CD14-positive monocyte (primary cell): ENCODE results near the gene RELN. TPM values are rescaled to one million over a fixed set of nuclear protein-coding genes. Genes with fewer than 3 reads are reported as not detected.

Source experiments
- DNase-seq, 3 donors: peaks; one replicate each; pipeline ENCODE4 v3.0.0-alpha.2; 2011 to 2022
- H2AFZ ChIP-seq: 2 replicates; pipeline ENCODE4 v1.6.0; 2012; ENCODE audit warnings: mild to moderate bottlenecking, low read depth, low read length, inconsistent platforms; ENCODE audit not compliant: insufficient read depth, poor library complexity, severe bottlenecking
- H3K27ac ChIP-seq, 2 donors: 1 replicate in 1 of 2; 2 replicates in 1 of 2; pipeline ENCODE4 v1.5.1; 2012 to 2013; ENCODE audit warnings: low read length in 2 of 2, control low read depth in 1 of 2, inconsistent platforms in 1 of 2, low read depth in 1 of 2, mild to moderate bottlenecking in 1 of 2
- H3K27me3 ChIP-seq, 2 donors: one replicate each; pipeline versions ENCODE4 v1.6.0 to v1.6.1; 2011 to 2013; ENCODE audit warnings: low read length in 2 of 2; ENCODE audit not compliant: control insufficient read depth in 2 of 2, insufficient read depth in 2 of 2
- H3K36me3 ChIP-seq, 2 donors: replicated peaks in 1 of 2; 1 replicate in 1 of 2; 2 replicates in 1 of 2; pipeline versions ENCODE4 v1.5.1 to v1.6.1; 2012 to 2013; ENCODE audit warnings: low read length in 2 of 2, control low read depth in 1 of 2, inconsistent platforms in 1 of 2, mild to moderate bottlenecking in 1 of 2; ENCODE audit not compliant: insufficient read depth in 2 of 2, control insufficient read depth in 1 of 2
- H3K4me1 ChIP-seq, 2 donors: 1 replicate in 1 of 2; 2 replicates in 1 of 2; pipeline versions ENCODE4 v1.5.1 to v1.6.1; 2012 to 2013; ENCODE audit warnings: low read length in 2 of 2, control low read depth in 1 of 2, inconsistent platforms in 1 of 2, mild to moderate bottlenecking in 1 of 2, moderate library complexity in 1 of 2; ENCODE audit not compliant: insufficient read depth in 2 of 2, control insufficient read depth in 1 of 2
- H3K4me2 ChIP-seq: replicated peaks from 2 replicates; pipeline ENCODE3; 2012; ENCODE audit warnings: low read length, moderate library complexity, mild to moderate bottlenecking; ENCODE audit not compliant: poor library complexity, severe bottlenecking; ENCODE audit errors: extremely low read depth
- H3K4me3 ChIP-seq, 3 experiments: fragments of 200-600 bp in 1 of 3; sonication (generic) in 1 of 3; replicated peaks in 1 of 3; 1 replicate in 2 of 3; 2 replicates in 1 of 3; pipeline ENCODE4 v1.5.1; 2011 to 2013; ENCODE audit warnings: low read length in 3 of 3, mild to moderate bottlenecking in 3 of 3, control low read depth in 2 of 3, low read depth in 2 of 3, inconsistent platforms in 1 of 3, moderate library complexity in 1 of 3
- H3K79me2 ChIP-seq: 2 replicates; pipeline ENCODE4 v1.6.0; 2012; ENCODE audit warnings: mild to moderate bottlenecking, control low read depth, inconsistent platforms, low read length, moderate library complexity; ENCODE audit not compliant: insufficient read depth
- H3K9ac ChIP-seq: 2 replicates; pipeline ENCODE4 v1.6.0; 2017; ENCODE audit warnings: low read length, mild to moderate bottlenecking; ENCODE audit not compliant: insufficient read depth, poor library complexity, severe bottlenecking
- H3K9me3 ChIP-seq, 2 donors: replicated peaks in 1 of 2; 1 replicate in 1 of 2; 2 replicates in 1 of 2; pipeline versions ENCODE4 v1.5.1 to v1.6.1; 2012 to 2013; ENCODE audit warnings: low read length in 2 of 2, control low read depth in 1 of 2; ENCODE audit not compliant: control insufficient read depth in 1 of 2, insufficient read depth in 1 of 2
- H4K20me1 ChIP-seq: 2 replicates; pipeline ENCODE4 v1.6.0; 2012; ENCODE audit warnings: mild to moderate bottlenecking, low read length, control low read depth, moderate library complexity; ENCODE audit not compliant: insufficient read depth
- H3K27ac Mint-ChIP-seq, 7 donors: one replicate each; pipeline ENCODE4 v1.8.0; 2020; ENCODE audit warnings: mild to moderate bottlenecking in 7 of 7, mixed read lengths in 7 of 7, moderate library complexity in 6 of 7, inconsistent platforms in 2 of 7
- H3K27me3 Mint-ChIP-seq, 3 donors: one replicate each; pipeline ENCODE4 v1.8.0; 2021 to 2022; ENCODE audit warnings: low read depth in 3 of 3, mild to moderate bottlenecking in 3 of 3, mixed read lengths in 3 of 3, moderate library complexity in 3 of 3, inconsistent platforms in 1 of 3
- H3K36me3 Mint-ChIP-seq, 2 donors: one replicate each; pipeline ENCODE4 v1.8.0; 2020; ENCODE audit warnings: mixed read lengths in 2 of 2, inconsistent platforms in 1 of 2, mild to moderate bottlenecking in 1 of 2
- H3K4me1 Mint-ChIP-seq: one replicate; pipeline ENCODE4 v1.8.0; 2020; ENCODE audit warnings: mild to moderate bottlenecking, mixed read lengths
- H3K4me3 Mint-ChIP-seq, 2 donors: one replicate each; pipeline ENCODE4 v1.8.0; 2020; ENCODE audit warnings: mild to moderate bottlenecking in 2 of 2, mixed read lengths in 2 of 2, moderate library complexity in 1 of 2
- H3K9me3 Mint-ChIP-seq, 7 donors: one replicate each; pipeline ENCODE4 v1.8.0; 2020 to 2022; ENCODE audit warnings: mixed read lengths in 7 of 7, mild to moderate bottlenecking in 6 of 7, moderate library complexity in 6 of 7, inconsistent platforms in 2 of 7
- WGBS: methylation state at CpG from one replicate; pipeline ENCODE4 v1.1.5; 2013; ENCODE audit warnings: missing lambda C conversion rate; ENCODE audit not compliant: insufficient coverage; 5-methylcytosine and 5-hydroxymethylcytosine counted together
- intact Hi-C, 2 donors: fragments of 100-400 bp; cut with micrococcal nuclease; formaldehyde crosslinking; loops; one replicate each; pipeline versions ENCODE4 v1.15.0 to v1.15.1; 2023
- polyA plus RNA-seq, 3 donors: library from polyadenylated mRNA; depleted of rRNA in 1 of 3; unstranded in 2 of 3; stranded (reverse) in 1 of 3; fragments of 300-500 nt in 2 of 3; fragments of >200 nt in 1 of 3; fragmentation: Illumina TruSeq in 2 of 3; gene quantifications; 1 replicate in 2 of 3; 2 replicates in 1 of 3; pipeline ENCODE4 v1.2.3, GENCODE V29; 2012 to 2021
- TF ChIP-seq, protein P1 (sequence below): fragments of 200-600 bp; IDR thresholded peaks from one replicate; pipeline ENCODE4 v1.8.0; 2022; ENCODE audit warnings: antibody characterized with exemption, mild to moderate bottlenecking

The RELN gene
- polyA plus RNA-seq, 3 donors, result not detected

DNA sequence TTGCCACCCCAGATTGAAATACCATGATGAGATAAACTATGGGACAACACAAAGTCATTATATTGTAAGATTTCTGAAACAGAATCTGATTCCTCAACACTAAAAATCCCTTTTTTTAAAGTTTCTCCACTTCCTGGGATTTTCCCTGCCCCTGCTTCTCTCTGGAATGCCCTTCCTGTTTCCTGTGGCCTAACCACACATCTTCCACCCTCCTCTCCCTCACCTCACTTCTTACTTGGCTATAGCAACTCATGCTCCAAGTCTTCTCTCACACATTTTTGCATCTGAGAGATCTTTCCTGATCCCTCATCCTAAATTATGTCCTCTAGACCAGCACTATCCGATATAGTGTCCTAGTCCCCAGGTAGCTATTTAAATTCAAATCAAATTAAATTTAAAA is 4.1 kb upstream of the RELN start:
- H3K36me3 Mint-ChIP-seq, result peaks cover 0 to 3% of the 10 kb centered on the region in 2 donors
- Histone ChIP-seq H3K27me3 (peaks cover 27 to 33% of the 10 kb centered on the region in 2 donors), H3K9me3 (no peaks in the 10 kb centered on the region), H3K9ac (no peak overlapping the region), H3K36me3 (no peaks in the 10 kb centered on the region), H3K79me2 (no peaks in the 10 kb centered on the region), H3K4me1 (no peaks in the 10 kb centered on the region), H3K4me3 (no peak overlapping the region), H3K27ac (no peak overlapping the region), H2AFZ (no peak overlapping the region), H4K20me1 (no peaks in the 10 kb centered on the region), H3K4me2 (no peak overlapping the region)
- H3K9me3 Mint-ChIP-seq, result peaks cover 0 to 4% (median 3%) of the 10 kb centered on the region in 7 donors
- WGBS, result no CpG with 5 or more reads among the region's 1 CpG
- TF ChIP-seq, protein P1, sequence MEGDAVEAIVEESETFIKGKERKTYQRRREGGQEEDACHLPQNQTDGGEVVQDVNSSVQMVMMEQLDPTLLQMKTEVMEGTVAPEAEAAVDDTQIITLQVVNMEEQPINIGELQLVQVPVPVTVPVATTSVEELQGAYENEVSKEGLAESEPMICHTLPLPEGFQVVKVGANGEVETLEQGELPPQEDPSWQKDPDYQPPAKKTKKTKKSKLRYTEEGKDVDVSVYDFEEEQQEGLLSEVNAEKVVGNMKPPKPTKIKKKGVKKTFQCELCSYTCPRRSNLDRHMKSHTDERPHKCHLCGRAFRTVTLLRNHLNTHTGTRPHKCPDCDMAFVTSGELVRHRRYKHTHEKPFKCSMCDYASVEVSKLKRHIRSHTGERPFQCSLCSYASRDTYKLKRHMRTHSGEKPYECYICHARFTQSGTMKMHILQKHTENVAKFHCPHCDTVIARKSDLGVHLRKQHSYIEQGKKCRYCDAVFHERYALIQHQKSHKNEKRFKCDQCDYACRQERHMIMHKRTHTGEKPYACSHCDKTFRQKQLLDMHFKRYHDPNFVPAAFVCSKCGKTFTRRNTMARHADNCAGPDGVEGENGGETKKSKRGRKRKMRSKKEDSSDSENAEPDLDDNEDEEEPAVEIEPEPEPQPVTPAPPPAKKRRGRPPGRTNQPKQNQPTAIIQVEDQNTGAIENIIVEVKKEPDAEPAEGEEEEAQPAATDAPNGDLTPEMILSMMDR, result no peak
- no peak overlapping the region for H3K27ac Mint-ChIP-seq
- DNase-seq, result no peak
- H3K4me1 Mint-ChIP-seq, result peaks cover 4% of the 10 kb centered on the region
- H3K27me3 Mint-ChIP-seq, result peaks cover 21 to 30% (median 23%) of the 10 kb centered on the region in 3 donors
- intact Hi-C loops, result no loop called here
- H3K4me3 Mint-ChIP-seq, result peak overlapping the region in 1 of 2 donors; percentile 61

DNA sequence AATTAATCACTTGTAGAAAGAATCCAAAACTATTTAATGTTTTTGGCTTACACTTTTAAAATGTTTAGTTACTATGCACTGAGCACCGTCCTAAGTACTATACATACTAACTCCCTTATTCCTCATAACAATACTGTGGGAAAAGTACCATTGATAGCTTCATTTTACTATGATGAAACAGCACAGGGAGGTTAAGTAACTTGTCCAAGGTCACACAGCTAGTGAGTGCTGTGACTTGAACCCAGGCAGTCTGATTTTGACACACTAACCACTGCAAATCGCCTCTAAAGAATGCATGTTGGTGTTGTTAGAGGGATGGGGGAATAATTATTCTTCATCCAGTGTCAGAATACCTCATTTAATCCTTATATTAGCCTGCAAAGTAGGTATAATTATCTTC is 1.9 kb upstream of the RELN start:
- H3K4me1 ChIP-seq, result no peaks in the 10 kb centered on the region
- intact Hi-C loops, result no loop called here
- no peaks in the 10 kb centered on the region for H4K20me1 ChIP-seq
- H3K9me3 ChIP-seq, result no peaks in the 10 kb centered on the region
- no peak overlapping the region for H3K27ac ChIP-seq
- TF ChIP-seq, protein P1, result no peak
- peaks cover 42 to 49% of the 10 kb centered on the region in 2 donors for H3K27me3 ChIP-seq
- Mint-ChIP-seq H3K36me3 (peaks cover 0 to 3% of the 10 kb centered on the region in 2 donors), H3K27me3 (peaks cover 37 to 46% (median 41%) of the 10 kb centered on the region in 3 donors), H3K4me3 (no peak overlapping the region), H3K9me3 (peaks cover 0 to 4% (median 3%) of the 10 kb centered on the region in 7 donors), H3K4me1 (peaks cover 4% of the 10 kb centered on the region), H3K27ac (no peak overlapping the region)
- H2AFZ ChIP-seq, result no peak overlapping the region
- H3K4me2 ChIP-seq, result no peak overlapping the region
- H3K36me3 ChIP-seq, result no peaks in the 10 kb centered on the region
- H3K79me2 ChIP-seq, result no peaks in the 10 kb centered on the region
- no CpG with 5 or more reads among the region's 2 CpGs for WGBS
- no peak for DNase-seq
- no peak overlapping the region for H3K9ac ChIP-seq
- no peak overlapping the region for H3K4me3 ChIP-seq
